ENCODE measurements around the gene GART. TPM values are rescaled to one million over a fixed set of nuclear protein-coding genes. Genes with fewer than 3 reads are reported as not detected.

Gene GART
- total RNA-seq, 1 experiment from 2014 or later: 162 TPM

DNA sequence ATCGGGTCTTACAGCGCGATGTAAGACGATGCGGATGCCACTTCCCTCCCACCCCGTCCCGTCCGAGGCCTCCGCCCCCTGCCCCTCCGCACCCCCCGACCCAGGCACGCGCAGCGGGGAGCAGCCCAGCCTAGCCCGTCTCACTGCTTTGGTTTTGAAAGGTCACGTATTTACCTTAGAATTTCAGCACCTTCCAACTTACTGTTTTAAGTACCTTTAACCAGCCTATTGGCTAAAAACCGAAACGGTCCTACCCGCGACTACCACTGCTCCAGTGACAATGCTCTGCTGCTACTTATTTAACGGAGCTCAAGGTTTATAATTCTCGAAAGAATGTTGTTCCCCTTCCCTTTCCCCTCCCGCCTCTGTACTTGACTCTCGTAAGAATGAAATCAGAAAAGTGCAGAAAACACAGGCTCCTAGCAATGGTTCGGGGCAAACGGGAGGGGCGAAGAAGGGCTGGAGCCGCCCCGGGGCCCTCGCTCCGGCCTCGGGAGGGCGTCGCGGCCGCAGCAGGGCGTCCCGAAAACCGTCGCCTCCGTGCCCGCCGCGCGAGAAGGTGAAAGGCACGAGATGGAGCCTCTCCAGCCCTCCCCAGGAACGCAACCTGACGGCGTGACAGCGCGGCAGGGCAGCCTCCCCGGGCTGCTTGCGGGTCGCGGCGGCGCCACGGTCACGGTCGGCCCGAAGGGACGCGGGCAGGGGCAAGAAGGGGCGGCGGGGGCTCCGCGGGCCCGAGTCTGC, 62.8 kb downstream of the GART start:
- H3K9me3 ChIP-seq (ENCODE audit: control insufficient read depth, low read depth, low read length): no peaks in the 10 kb centered on the region
- no peak overlapping the region for H3K14ac ChIP-seq (ENCODE audit: insufficient read depth, low read length)
- no peak overlapping the region for H3K23ac ChIP-seq (ENCODE audit: insufficient read length, low read depth, low read length)
- peaks cover 20% of the 10 kb centered on the region for H3K23me2 ChIP-seq (ENCODE audit: insufficient read length, low read depth, low read length, poor library complexity, severe bottlenecking)
- no CpG with 5 or more reads among the region's 68 CpGs for WGBS (ENCODE audit: extremely low coverage, insufficient read length, low lambda C conversion rate)
- peaks cover 2% of the 10 kb centered on the region for H3K79me1 ChIP-seq (ENCODE audit: insufficient read depth, low read depth, low read length, poor library complexity, severe bottlenecking)
- H3K27ac ChIP-seq (ENCODE audit: insufficient read length, low read depth, low read length): no peak overlapping the region
- Mint-ChIP-seq H3K27me3 (ENCODE audit: low read depth) (peaks cover 2% of the 10 kb centered on the region; the same call in 1 of the 2 replicates), H3K4me1 (peaks cover 6 to 8% of the 10 kb centered on the region in 2 experiments), H3K4me3 (peak overlapping the region; percentile 83 to 95), H3K36me3 (ENCODE audit: insufficient read depth in 1 of 3, low read depth in 3 of 3) (no peaks in the 10 kb centered on the region; a peak in 2 of 7 replicates), H3K27ac (no peak overlapping the region), H3K9me3 (no peaks in the 10 kb centered on the region)
- no peak overlapping the region for H2BK12ac ChIP-seq (ENCODE audit: insufficient read length, low read depth, low read length)
- H3K4me1 ChIP-seq (ENCODE audit: insufficient read depth, low read length): peaks cover 2% of the 10 kb centered on the region; the same call in 1 of the 2 replicates
- no peak overlapping the region for H4K91ac ChIP-seq (ENCODE audit: insufficient read length, low read depth, low read length)
- peak; percentile 63 for DNase-seq
- no peak overlapping the region for H2BK20ac ChIP-seq (ENCODE audit: low read depth, low read length, poor library complexity, severe bottlenecking)
- H3K79me2 ChIP-seq (ENCODE audit: insufficient read depth, low read length): no peaks in the 10 kb centered on the region
- no peak overlapping the region for H3K4ac ChIP-seq (ENCODE audit: low read depth, low read length)
- no peak overlapping the region for H3T11ph ChIP-seq (ENCODE audit: low read length)
- H3K18ac ChIP-seq (ENCODE audit: insufficient read length, low read depth, low read length): no peak overlapping the region
- no peak overlapping the region for H2BK5ac ChIP-seq (ENCODE audit: insufficient read length, low read length)
- H4K5ac ChIP-seq (ENCODE audit: insufficient read length, low read depth, low read length): no peak overlapping the region
- H3K4me2 ChIP-seq (ENCODE audit: insufficient read depth, insufficient read length, low read length): peak overlapping the region; percentile 87
- H2AK5ac ChIP-seq (ENCODE audit: insufficient read length, low read length): no peak overlapping the region
- H4K20me1 ChIP-seq (ENCODE audit: control insufficient read depth, insufficient read depth, insufficient read length): no peaks in the 10 kb centered on the region
- no peak overlapping the region for H2BK120ac ChIP-seq (ENCODE audit: low read depth, low read length, poor library complexity, severe bottlenecking)
- H3K9ac ChIP-seq (ENCODE audit: extremely low read depth, insufficient read length, low read length): peak overlapping the region; percentile 13
- H2AFZ ChIP-seq (ENCODE audit: low read length): no peak overlapping the region
- H2BK15ac ChIP-seq (ENCODE audit: low read depth, low read length): no peak overlapping the region
- TF ChIP-seq, protein P1, sequence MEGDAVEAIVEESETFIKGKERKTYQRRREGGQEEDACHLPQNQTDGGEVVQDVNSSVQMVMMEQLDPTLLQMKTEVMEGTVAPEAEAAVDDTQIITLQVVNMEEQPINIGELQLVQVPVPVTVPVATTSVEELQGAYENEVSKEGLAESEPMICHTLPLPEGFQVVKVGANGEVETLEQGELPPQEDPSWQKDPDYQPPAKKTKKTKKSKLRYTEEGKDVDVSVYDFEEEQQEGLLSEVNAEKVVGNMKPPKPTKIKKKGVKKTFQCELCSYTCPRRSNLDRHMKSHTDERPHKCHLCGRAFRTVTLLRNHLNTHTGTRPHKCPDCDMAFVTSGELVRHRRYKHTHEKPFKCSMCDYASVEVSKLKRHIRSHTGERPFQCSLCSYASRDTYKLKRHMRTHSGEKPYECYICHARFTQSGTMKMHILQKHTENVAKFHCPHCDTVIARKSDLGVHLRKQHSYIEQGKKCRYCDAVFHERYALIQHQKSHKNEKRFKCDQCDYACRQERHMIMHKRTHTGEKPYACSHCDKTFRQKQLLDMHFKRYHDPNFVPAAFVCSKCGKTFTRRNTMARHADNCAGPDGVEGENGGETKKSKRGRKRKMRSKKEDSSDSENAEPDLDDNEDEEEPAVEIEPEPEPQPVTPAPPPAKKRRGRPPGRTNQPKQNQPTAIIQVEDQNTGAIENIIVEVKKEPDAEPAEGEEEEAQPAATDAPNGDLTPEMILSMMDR (conservative IDR thresholded peaks at IDR 0.05): no peak
- no peak overlapping the region for H4K8ac ChIP-seq (replicated peaks; ENCODE audit: insufficient read length, low read depth, low read length)
- no peak overlapping the region for H3K56ac ChIP-seq (ENCODE audit: insufficient read length, low read depth, low read length)
- H3K27me3 ChIP-seq (ENCODE audit: insufficient read depth, low read length): no peaks in the 10 kb centered on the region
